ENCODE data around the gene RAPGEF6. TPM values are rescaled to one million over a fixed set of nuclear protein-coding genes. Genes with fewer than 3 reads are reported as not detected.
A peak's percentile ranks its signal among the peaks of the same experiment; 100 is the strongest.

Gene RAPGEF6
- total and polyA plus RNA-seq, 8 donors = 18.2 to 23.7 (median 20.1) TPM

- ATAC-seq (no peak), DNase-seq (no peak)
- no peak for TF ChIP-seq CTCF (IDR thresholded peaks at IDR 0.05)
- Histone ChIP-seq H3K27ac (no peak overlapping the region), H3K36me3 (no peaks in the 10 kb centered on the region), H3K4me3 (no peak overlapping the region), H3K27me3 (no peaks in the 10 kb centered on the region), H3K4me1 (peaks cover 0 to 21% of the 10 kb centered on the region in 2 donors), H3K9me3 (peaks cover 0 to 4% of the 10 kb centered on the region in 2 donors)
- intact Hi-C loops (cut with DNase I) = no loop called here
Measured at GRCh38 chr5:131619102-131619501, 15.9 kb downstream of the RAPGEF6 start.

DNA sequence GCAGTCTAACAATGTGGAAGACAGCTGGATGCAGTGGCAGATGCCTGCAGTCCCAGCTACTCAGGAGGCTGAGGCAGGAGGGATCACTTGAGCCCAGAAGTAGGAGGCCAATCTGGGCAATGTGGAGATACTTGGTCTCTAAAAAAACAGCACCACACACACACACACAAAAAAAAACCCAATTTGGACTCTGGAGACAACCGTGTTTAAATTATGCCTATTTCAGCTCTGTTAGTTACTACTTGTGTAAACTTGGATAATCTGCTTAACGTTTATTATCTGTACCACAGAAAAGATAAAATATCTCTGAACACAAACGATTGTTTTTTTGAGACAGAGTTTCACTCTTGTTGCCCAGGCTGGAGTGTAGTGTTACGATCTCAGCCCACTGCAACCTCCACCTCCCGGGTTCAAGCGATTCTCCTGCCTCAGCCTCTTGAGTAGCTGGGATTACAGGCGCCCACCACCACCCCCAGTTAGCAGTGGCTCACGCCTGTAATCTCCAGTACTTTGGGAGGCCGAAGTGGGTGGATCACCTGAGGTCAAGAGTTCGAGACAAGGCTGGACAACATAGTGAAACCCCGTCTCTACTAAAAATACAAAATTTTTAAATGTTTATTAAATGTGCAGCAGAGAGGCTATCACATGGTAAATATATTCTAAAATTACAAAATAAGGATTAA, 17.7 kb downstream of the RAPGEF6 start:
- ATAC-seq = no peak
- DNase-seq = no peak
- Histone ChIP-seq H3K9me3 (peaks cover 0 to 4% of the 10 kb centered on the region in 2 donors), H3K27me3 (no peaks in the 10 kb centered on the region), H3K27ac (no peak overlapping the region), H3K4me3 (no peak overlapping the region), H3K36me3 (no peaks in the 10 kb centered on the region), H3K4me1 (peaks cover 0 to 21% of the 10 kb centered on the region in 2 donors)
- TF ChIP-seq CTCF (IDR thresholded peaks at IDR 0.05) = no peak
- intact Hi-C loops (cut with DNase I) = no loop called here

- no peaks in the 10 kb centered on the region for H3K27me3 ChIP-seq
- intact Hi-C loops (cut with DNase I) = no loop called here
- ATAC-seq = no peak
- TF ChIP-seq CTCF (IDR thresholded peaks at IDR 0.05) = no peak
- H3K4me1 ChIP-seq = peaks cover 0 to 21% of the 10 kb centered on the region in 2 donors
- no peak for DNase-seq
- no peaks in the 10 kb centered on the region for H3K36me3 ChIP-seq
- peak overlapping the region; percentile 39 to 50 for H3K27ac ChIP-seq
- peaks cover 0 to 4% of the 10 kb centered on the region in 2 donors for H3K9me3 ChIP-seq
- no peak overlapping the region for H3K4me3 ChIP-seq
Measured at GRCh38 chr5:131615957-131616356, 19.1 kb downstream of the RAPGEF6 start.

GRCh38 chr5:131613423-131613822, 21.6 kb downstream of the RAPGEF6 start:
- Histone ChIP-seq H3K9me3 (peaks cover 0 to 4% of the 10 kb centered on the region in 2 donors), H3K27me3 (no peaks in the 10 kb centered on the region), H3K4me3 (no peak overlapping the region), H3K36me3 (no peaks in the 10 kb centered on the region), H3K4me1 (peaks cover 0 to 9% of the 10 kb centered on the region in 2 donors), H3K27ac (no peak overlapping the region)
- no peak for TF ChIP-seq CTCF (IDR thresholded peaks at IDR 0.05)
- DNase-seq (no peak), ATAC-seq (no peak)
- intact Hi-C loops (cut with DNase I) = no loop called here

GRCh38 chr5:131611064-131611381, 24.0 kb downstream of the RAPGEF6 start:
- DNase-seq = no peak
- Histone ChIP-seq H3K36me3 (no peaks in the 10 kb centered on the region), H3K4me3 (no peak overlapping the region), H3K27ac (no peak overlapping the region), H3K27me3 (no peaks in the 10 kb centered on the region), H3K4me1 (peaks cover 0 to 11% of the 10 kb centered on the region in 2 donors), H3K9me3 (peaks cover 0 to 4% of the 10 kb centered on the region in 2 donors)
- ATAC-seq = no peak
- no peak for TF ChIP-seq CTCF (IDR thresholded peaks at IDR 0.05)
- intact Hi-C loops (cut with DNase I) = no loop called here

Data from left lung (tissue), 10 donors.